D721Med (cell line): ENCODE results near the gene INO80D.

Experiments used
- DNase-seq: peaks from one replicate; pipeline ENCODE4 v3.0.0; 2011; ENCODE audit warnings: low spot score; ENCODE audit not compliant: insufficient read length
- FAIRE-seq: peaks from 2 replicates; lab custom pipeline; 2011; peaks lifted over from hg19 to GRCh38; lab: Jason Lieb, UNC
- CTCF ChIP-seq: IDR thresholded peaks from 2 replicates; pipeline ENCODE4 v1.5.1; 2012; ENCODE audit warnings: mild to moderate bottlenecking, control low read depth; ENCODE audit not compliant: insufficient read depth; ENCODE audit errors: missing control alignments

INO80D gene

GRCh38 chr2:206004004-206004693, 81.8 kb downstream of the INO80D start:
- peak; percentile 44 for TF ChIP-seq CTCF
- DNase-seq (no peak), FAIRE-seq (no peak)

- no peak for DNase-seq
- TF ChIP-seq CTCF: no peak
- FAIRE-seq: no peak
These were observed 83.5 kb downstream of the INO80D start for GRCh38 chr2:206002440-206002839.

GRCh38 chr2:206001912-206002311, 84.1 kb downstream of the INO80D start:
- DNase-seq: no peak
- no peak for FAIRE-seq
- TF ChIP-seq CTCF: no peak

- FAIRE-seq (no peak), DNase-seq (no peak)
- TF ChIP-seq CTCF: no peak
These were observed 85.2 kb downstream of the INO80D start for GRCh38 chr2:206000776-206001175.

GRCh38 chr2:205998583-205998982, 87.4 kb downstream of the INO80D start:
- no peak for TF ChIP-seq CTCF
- no peak for DNase-seq
- FAIRE-seq: no peak

GRCh38 chr2:205996161-205996560, 89.8 kb downstream of the INO80D start:
- TF ChIP-seq CTCF: no peak
- DNase-seq (no peak), FAIRE-seq (no peak)

GRCh38 chr2:205995260-205995659, 90.7 kb downstream of the INO80D start:
- peak; percentile 5 for TF ChIP-seq CTCF
- no peak for FAIRE-seq
- DNase-seq: no peak
